ENCODE data around the gene STK33.

DNA sequence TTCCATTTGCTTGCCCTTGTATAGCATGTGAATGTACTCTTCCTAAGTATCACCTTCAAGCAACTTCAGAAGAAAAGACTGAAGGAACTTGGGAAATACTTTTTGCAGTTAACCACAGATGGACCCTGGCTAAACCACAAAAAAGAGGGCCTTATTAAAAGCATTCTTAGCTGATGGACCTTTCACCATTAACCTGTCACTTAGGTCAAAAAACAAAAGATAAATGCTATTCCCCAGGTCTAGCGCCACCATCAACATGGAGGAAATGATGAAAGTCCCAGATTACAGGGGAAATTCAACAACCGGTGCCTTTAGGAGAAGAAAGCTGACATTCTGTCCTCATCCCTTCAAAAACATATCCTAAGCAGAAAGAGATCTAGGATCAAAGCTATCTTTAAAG lies 29.5 kb downstream of the STK33 start:
- TF ChIP-seq, protein P1, sequence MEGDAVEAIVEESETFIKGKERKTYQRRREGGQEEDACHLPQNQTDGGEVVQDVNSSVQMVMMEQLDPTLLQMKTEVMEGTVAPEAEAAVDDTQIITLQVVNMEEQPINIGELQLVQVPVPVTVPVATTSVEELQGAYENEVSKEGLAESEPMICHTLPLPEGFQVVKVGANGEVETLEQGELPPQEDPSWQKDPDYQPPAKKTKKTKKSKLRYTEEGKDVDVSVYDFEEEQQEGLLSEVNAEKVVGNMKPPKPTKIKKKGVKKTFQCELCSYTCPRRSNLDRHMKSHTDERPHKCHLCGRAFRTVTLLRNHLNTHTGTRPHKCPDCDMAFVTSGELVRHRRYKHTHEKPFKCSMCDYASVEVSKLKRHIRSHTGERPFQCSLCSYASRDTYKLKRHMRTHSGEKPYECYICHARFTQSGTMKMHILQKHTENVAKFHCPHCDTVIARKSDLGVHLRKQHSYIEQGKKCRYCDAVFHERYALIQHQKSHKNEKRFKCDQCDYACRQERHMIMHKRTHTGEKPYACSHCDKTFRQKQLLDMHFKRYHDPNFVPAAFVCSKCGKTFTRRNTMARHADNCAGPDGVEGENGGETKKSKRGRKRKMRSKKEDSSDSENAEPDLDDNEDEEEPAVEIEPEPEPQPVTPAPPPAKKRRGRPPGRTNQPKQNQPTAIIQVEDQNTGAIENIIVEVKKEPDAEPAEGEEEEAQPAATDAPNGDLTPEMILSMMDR (IDR thresholded peaks at IDR 0.05) = no peak
- TF ChIP-seq POLR2A (IDR thresholded peaks at IDR 0.05) = no peak
